H9 (cell line): ENCODE measurements around the gene HOXC12. TPM values are rescaled to one million over a fixed set of nuclear protein-coding genes. Genes with fewer than 3 reads are reported as not detected.

Source experiments
- DNase-seq: peaks from one replicate; pipeline ENCODE4 v3.0.0-alpha.2; 2017
- H2AFZ ChIP-seq: one replicate; pipeline ENCODE4 v1.6.1; 2013; ENCODE audit warnings: mild to moderate bottlenecking, low read length, control low read depth, moderate library complexity
- H2AK5ac ChIP-seq: 2 replicates; pipeline ENCODE4 v1.6.1; 2013; ENCODE audit warnings: low read length, control low read depth, mixed read lengths; ENCODE audit not compliant: insufficient read length
- H2BK120ac ChIP-seq: one replicate; pipeline ENCODE4 v1.6.1; 2013; ENCODE audit warnings: low read depth, mild to moderate bottlenecking, low read length, control low read depth, inconsistent platforms; ENCODE audit not compliant: poor library complexity, severe bottlenecking
- H2BK12ac ChIP-seq: 2 replicates; pipeline ENCODE4 v1.6.1; 2013; ENCODE audit warnings: low read length, control low read depth, mixed read lengths, low read depth; ENCODE audit not compliant: insufficient read length
- H2BK15ac ChIP-seq: 2 replicates; pipeline ENCODE4 v1.6.1; 2013; ENCODE audit warnings: low read depth, low read length, control low read depth
- H2BK20ac ChIP-seq: one replicate; pipeline ENCODE4 v1.6.1; 2013; ENCODE audit warnings: low read depth, mild to moderate bottlenecking, low read length, control low read depth, inconsistent platforms; ENCODE audit not compliant: poor library complexity, severe bottlenecking
- H2BK5ac ChIP-seq: 2 replicates; pipeline ENCODE4 v1.6.1; 2013; ENCODE audit warnings: low read length, control low read depth, mixed read lengths; ENCODE audit not compliant: insufficient read length
- H3K14ac ChIP-seq: 2 replicates; pipeline ENCODE4 v1.6.1; 2013; ENCODE audit warnings: low read length, control low read depth; ENCODE audit not compliant: insufficient read depth
- H3K18ac ChIP-seq: 2 replicates; pipeline ENCODE4 v1.6.1; 2013; ENCODE audit warnings: low read depth, mild to moderate bottlenecking, mixed read lengths, low read length, control low read depth; ENCODE audit not compliant: insufficient read length
- H3K23ac ChIP-seq: 2 replicates; pipeline ENCODE4 v1.6.1; 2013; ENCODE audit warnings: low read length, control low read depth, mixed read lengths, low read depth; ENCODE audit not compliant: insufficient read length
- H3K23me2 ChIP-seq: 2 replicates; pipeline ENCODE4 v1.6.1; 2013; ENCODE audit warnings: low read depth, mild to moderate bottlenecking, mixed read lengths, low read length, control low read depth; ENCODE audit not compliant: insufficient read length, poor library complexity, severe bottlenecking
- H3K27ac ChIP-seq: 2 replicates; pipeline ENCODE4 v1.5.1; 2013; ENCODE audit warnings: low read length, control low read depth, mixed read lengths, low read depth; ENCODE audit not compliant: insufficient read length
- H3K27me3 ChIP-seq: 2 replicates; pipeline ENCODE4 v1.6.1; 2013; ENCODE audit warnings: low read length, control low read depth, inconsistent platforms; ENCODE audit not compliant: insufficient read depth
- H3K4ac ChIP-seq: 2 replicates; pipeline ENCODE4 v1.6.1; 2013; ENCODE audit warnings: low read depth, mild to moderate bottlenecking, control low read depth, inconsistent platforms, low read length, moderate library complexity
- H3K4me1 ChIP-seq: 2 replicates; pipeline ENCODE4 v1.6.1; 2013; ENCODE audit warnings: low read length, control low read depth, inconsistent platforms; ENCODE audit not compliant: insufficient read depth
- H3K4me2 ChIP-seq: 2 replicates; pipeline ENCODE4 v1.6.1; 2013; ENCODE audit warnings: low read length, control low read depth, mixed read lengths; ENCODE audit not compliant: insufficient read length, insufficient read depth
- H3K56ac ChIP-seq: 2 replicates; pipeline ENCODE4 v1.6.1; 2013; ENCODE audit warnings: low read depth, mild to moderate bottlenecking, mixed read lengths, low read length, control low read depth; ENCODE audit not compliant: insufficient read length
- H3K79me1 ChIP-seq: 2 replicates; pipeline ENCODE4 v1.6.1; 2013; ENCODE audit warnings: low read depth, mild to moderate bottlenecking, moderate library complexity, low read length, control low read depth, inconsistent platforms; ENCODE audit not compliant: insufficient read depth, poor library complexity, severe bottlenecking
- H3K79me2 ChIP-seq: 2 replicates; pipeline ENCODE4 v1.6.1; 2013; ENCODE audit warnings: low read length, control low read depth, inconsistent platforms; ENCODE audit not compliant: insufficient read depth
- H3K9ac ChIP-seq: 2 replicates; pipeline ENCODE4 v1.6.1; 2013; ENCODE audit warnings: low read length, control low read depth, mixed read lengths; ENCODE audit not compliant: insufficient read length; ENCODE audit errors: extremely low read depth
- H3K9me3 ChIP-seq: one replicate; pipeline ENCODE4 v1.6.1; 2013; ENCODE audit warnings: low read depth, low read length, inconsistent platforms; ENCODE audit not compliant: control insufficient read depth
- H3T11ph ChIP-seq: one replicate; pipeline ENCODE4 v1.6.1; 2013; ENCODE audit warnings: mild to moderate bottlenecking, low read length, control low read depth, inconsistent platforms
- H4K20me1 ChIP-seq: one replicate; pipeline ENCODE4 v1.6.1; 2013; ENCODE audit not compliant: control insufficient read depth, insufficient read length, insufficient read depth
- H4K5ac ChIP-seq: 2 replicates; pipeline ENCODE4 v1.6.1; 2013; ENCODE audit warnings: low read depth, mild to moderate bottlenecking, mixed read lengths, low read length, control low read depth; ENCODE audit not compliant: insufficient read length
- H4K8ac ChIP-seq: replicated peaks from 2 replicates; pipeline ENCODE4 v1.6.1; 2013; ENCODE audit warnings: low read length, control low read depth, mixed read lengths, low read depth; ENCODE audit not compliant: insufficient read length
- H4K91ac ChIP-seq: 2 replicates; pipeline ENCODE4 v1.6.1; 2013; ENCODE audit warnings: low read depth, mild to moderate bottlenecking, moderate library complexity, mixed read lengths, low read length, control low read depth; ENCODE audit not compliant: insufficient read length
- H3K27ac Mint-ChIP-seq, 3 experiments: 2 replicates in 2 of 3; 3 replicates in 1 of 3; pipeline ENCODE4 v1.8.0; 2020 to 2021; ENCODE audit warnings: mixed read lengths in 3 of 3, mild to moderate bottlenecking in 1 of 3, moderate library complexity in 1 of 3
- H3K27me3 Mint-ChIP-seq: 2 replicates; pipeline ENCODE4 v1.8.0; 2021; ENCODE audit warnings: low read depth, mild to moderate bottlenecking, moderate library complexity, mixed read lengths
- H3K36me3 Mint-ChIP-seq, 3 experiments: 2 replicates in 2 of 3; 3 replicates in 1 of 3; pipeline ENCODE4 v1.8.0; 2020 to 2021; ENCODE audit warnings: low read depth in 3 of 3, mixed read lengths in 3 of 3; ENCODE audit not compliant: insufficient read depth in 1 of 3
- H3K4me1 Mint-ChIP-seq, 2 experiments: 2 replicates each; pipeline ENCODE4 v1.8.0; 2020; ENCODE audit warnings: mixed read lengths in 2 of 2
- H3K4me3 Mint-ChIP-seq, 2 experiments: 2 replicates in 1 of 2; 3 replicates in 1 of 2; pipeline ENCODE4 v1.8.0; 2020 to 2021; ENCODE audit warnings: mild to moderate bottlenecking in 2 of 2, mixed read lengths in 2 of 2, moderate library complexity in 1 of 2
- H3K9me3 Mint-ChIP-seq, 2 experiments: 2 replicates in 1 of 2; 3 replicates in 1 of 2; pipeline ENCODE4 v1.8.0; 2020; ENCODE audit warnings: mild to moderate bottlenecking in 2 of 2, mixed read lengths in 2 of 2, moderate library complexity in 1 of 2
- WGBS: extraction: QIAGEN DNeasy Blood & Tissue Kit; methylation state at CpG from one replicate; pipeline ENCODE4 v1.1.7; 2013; ENCODE audit warnings: missing lambda C conversion rate, low lambda C conversion rate, mixed read lengths; ENCODE audit not compliant: insufficient read length; ENCODE audit errors: extremely low coverage; 5-methylcytosine and 5-hydroxymethylcytosine counted together
- total RNA-seq: library from RNA; stranded (reverse); gene quantifications from 2 replicates; pipeline ENCODE4 v1.2.1, GENCODE V29; 2021
- TF ChIP-seq, protein P1 (sequence below): fragments of 200-600 bp; sonication (generic); conservative IDR thresholded peaks from 3 replicates; pipeline ENCODE4 v1.8.0; 2021; ENCODE audit warnings: antibody characterized with exemption, mild to moderate bottlenecking

HOXC12 gene
- total RNA-seq, 1 experiment from 2014 or later: not detected

DNA sequence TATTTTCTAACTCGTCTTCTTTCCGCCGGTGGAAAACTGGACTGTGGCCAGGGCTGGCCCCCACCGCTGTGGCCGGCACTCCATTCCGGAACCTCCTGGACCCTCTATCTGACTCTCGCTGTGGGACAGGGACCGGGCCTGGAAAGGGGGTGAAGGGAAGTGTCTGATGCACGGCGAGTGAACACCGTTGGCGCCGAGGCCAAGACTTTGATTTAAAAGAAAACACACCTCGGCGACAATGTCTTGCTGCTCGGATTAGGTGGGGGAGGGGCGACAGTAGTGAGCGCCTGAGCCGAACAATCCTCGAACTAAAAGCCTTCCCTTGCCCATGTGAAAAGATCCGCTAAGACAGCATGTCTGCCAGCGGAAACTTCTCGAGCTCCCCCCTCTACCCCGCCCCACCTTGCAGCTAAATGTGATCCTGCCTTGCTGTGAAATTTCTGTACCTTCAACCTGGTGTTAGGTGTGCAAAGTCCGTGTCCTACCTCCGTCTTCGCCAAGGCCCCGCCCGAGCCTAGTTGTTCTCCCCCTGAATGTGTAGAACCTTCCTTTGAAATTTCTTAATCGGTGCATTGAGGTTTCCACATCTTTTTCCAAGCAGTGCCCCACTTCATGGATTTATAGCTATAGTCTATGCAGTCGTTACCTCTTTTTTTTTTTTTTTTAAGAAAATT is 20.9 kb downstream of the HOXC12 start:
- H3K4me2 ChIP-seq: no peak overlapping the region
- H3K4me1 Mint-ChIP-seq: peaks cover 14 to 25% of the 10 kb centered on the region in 2 experiments

More for the DNA sequence above, 20.9 kb downstream of the HOXC12 start:
- no peaks in the 10 kb centered on the region for H3K23me2 ChIP-seq
- Mint-ChIP-seq H3K36me3 (peaks cover 0 to 8% (median 3%) of the 10 kb centered on the region in 3 experiments; a peak in 3 of 7 replicates), H3K27me3 (peaks cover 100% of the 10 kb centered on the region), H3K4me3 (peak overlapping the region in 1 of 2 experiments; percentile 74; a peak in 3 of 5 replicates), H3K9me3 (peaks cover 12 to 15% of the 10 kb centered on the region in 2 experiments), H3K27ac (no peak overlapping the region)
- peak; percentile 69 for DNase-seq
- H2BK5ac ChIP-seq: no peak overlapping the region
- no peak overlapping the region for H3K27ac ChIP-seq
- H3K9ac ChIP-seq: no peak overlapping the region
- H3K56ac ChIP-seq: no peak overlapping the region
- H3K14ac ChIP-seq: no peak overlapping the region
- H4K5ac ChIP-seq: no peak overlapping the region
- no peak overlapping the region for H3K18ac ChIP-seq
- peaks cover 97% of the 10 kb centered on the region for H3K27me3 ChIP-seq
- H3K4me1 ChIP-seq: no peaks in the 10 kb centered on the region
- H2AFZ ChIP-seq: no peak overlapping the region
- TF ChIP-seq, protein P1, sequence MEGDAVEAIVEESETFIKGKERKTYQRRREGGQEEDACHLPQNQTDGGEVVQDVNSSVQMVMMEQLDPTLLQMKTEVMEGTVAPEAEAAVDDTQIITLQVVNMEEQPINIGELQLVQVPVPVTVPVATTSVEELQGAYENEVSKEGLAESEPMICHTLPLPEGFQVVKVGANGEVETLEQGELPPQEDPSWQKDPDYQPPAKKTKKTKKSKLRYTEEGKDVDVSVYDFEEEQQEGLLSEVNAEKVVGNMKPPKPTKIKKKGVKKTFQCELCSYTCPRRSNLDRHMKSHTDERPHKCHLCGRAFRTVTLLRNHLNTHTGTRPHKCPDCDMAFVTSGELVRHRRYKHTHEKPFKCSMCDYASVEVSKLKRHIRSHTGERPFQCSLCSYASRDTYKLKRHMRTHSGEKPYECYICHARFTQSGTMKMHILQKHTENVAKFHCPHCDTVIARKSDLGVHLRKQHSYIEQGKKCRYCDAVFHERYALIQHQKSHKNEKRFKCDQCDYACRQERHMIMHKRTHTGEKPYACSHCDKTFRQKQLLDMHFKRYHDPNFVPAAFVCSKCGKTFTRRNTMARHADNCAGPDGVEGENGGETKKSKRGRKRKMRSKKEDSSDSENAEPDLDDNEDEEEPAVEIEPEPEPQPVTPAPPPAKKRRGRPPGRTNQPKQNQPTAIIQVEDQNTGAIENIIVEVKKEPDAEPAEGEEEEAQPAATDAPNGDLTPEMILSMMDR: no peak
- H2BK15ac ChIP-seq: no peak overlapping the region
- H2BK120ac ChIP-seq: no peak overlapping the region
- no peaks in the 10 kb centered on the region for H3K9me3 ChIP-seq
- no CpG with 5 or more reads among the region's 31 CpGs for WGBS
- no peak overlapping the region for H3T11ph ChIP-seq
- no peak overlapping the region for H3K4ac ChIP-seq
- no peaks in the 10 kb centered on the region for H4K20me1 ChIP-seq
- no peak overlapping the region for H4K8ac ChIP-seq
- H3K23ac ChIP-seq: no peak overlapping the region
- no peaks in the 10 kb centered on the region for H3K79me1 ChIP-seq
- no peak overlapping the region for H4K91ac ChIP-seq
- H2BK20ac ChIP-seq: no peak overlapping the region
- no peak overlapping the region for H2BK12ac ChIP-seq
- H3K79me2 ChIP-seq: no peaks in the 10 kb centered on the region
- H2AK5ac ChIP-seq: no peak overlapping the region
